Type B pancreatic cell (in vitro differentiated cells): ENCODE measurements around the gene GET3. TPM values are rescaled to one million over a fixed set of nuclear protein-coding genes. Genes with fewer than 3 reads are reported as not detected.
"Not testable (repeated sequence)": the region's sequence is repeated elsewhere in the genome, so short reads cannot be mapped to it uniquely, and the experiment has no call there.

Source experiments
- DNase-seq: peaks from one replicate; pipeline ENCODE4 v3.0.0; 2021; ENCODE audit warnings: mixed read lengths; ENCODE audit not compliant: unreplicated experiment; ENCODE audit errors: extremely low spot score
- H3K27ac Mint-ChIP-seq: 2 replicates; pipeline ENCODE4 v1.8.0; 2021; ENCODE audit warnings: mild to moderate bottlenecking, mixed read lengths
- H3K27me3 Mint-ChIP-seq: 2 replicates; pipeline ENCODE4 v1.8.0; 2021; ENCODE audit warnings: mixed read lengths
- H3K36me3 Mint-ChIP-seq: 2 replicates; pipeline ENCODE4 v1.8.0; 2021; ENCODE audit warnings: mixed read lengths
- H3K4me1 Mint-ChIP-seq: one replicate; pipeline ENCODE4 v1.8.0; 2021; ENCODE audit warnings: mixed read lengths; ENCODE audit not compliant: unreplicated experiment
- H3K4me3 Mint-ChIP-seq: 2 replicates; pipeline ENCODE4 v1.8.0; 2021; ENCODE audit warnings: mild to moderate bottlenecking, mixed read lengths
- H3K9me3 Mint-ChIP-seq: 2 replicates; pipeline ENCODE4 v1.8.0; 2021; ENCODE audit warnings: mixed read lengths
- total RNA-seq: library from RNA; stranded (reverse); gene quantifications from 2 replicates; pipeline ENCODE4 v1.2.1, GENCODE V29; 2021; ENCODE audit warnings: low replicate concordance
- TF ChIP-seq, protein P1 (sequence below): fragments of 200-600 bp; sonication (generic); conservative IDR thresholded peaks from 2 replicates; pipeline ENCODE4 v1.5.0; 2021; ENCODE audit warnings: antibody characterized with exemption, mild to moderate bottlenecking

GET3 gene
- total RNA-seq, 1 donor from 2014 or later = 59.6 TPM

DNA sequence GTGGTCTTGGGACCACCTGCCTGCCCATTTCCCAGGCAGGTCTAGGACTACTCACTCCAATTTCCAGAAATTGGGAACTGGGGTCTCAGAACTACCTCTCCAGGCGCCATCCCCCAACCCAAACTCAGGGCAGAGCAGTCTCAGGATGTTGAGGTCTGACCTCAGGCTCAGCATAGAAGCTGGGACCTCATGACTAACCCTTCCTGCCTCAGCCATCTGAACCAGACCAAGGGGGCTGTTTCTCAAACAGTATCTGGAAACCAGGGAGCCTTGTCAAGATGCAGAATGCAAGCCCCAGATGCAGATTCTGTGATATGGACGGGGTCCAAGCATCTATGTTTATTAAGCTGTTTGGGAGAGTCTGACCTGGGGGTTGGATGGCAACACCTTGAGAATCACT is 42.2 kb upstream of the GET3 start:
- Mint-ChIP-seq H3K4me1 (peaks cover 7% of the 10 kb centered on the region), H3K4me3 (peak overlapping the region; percentile 82), H3K27me3 (no peaks in the 10 kb centered on the region), H3K27ac (no peak overlapping the region), H3K36me3 (peaks cover 4% of the 10 kb centered on the region), H3K9me3 (no peaks in the 10 kb centered on the region)
- DNase-seq = no peak
- TF ChIP-seq, protein P1, sequence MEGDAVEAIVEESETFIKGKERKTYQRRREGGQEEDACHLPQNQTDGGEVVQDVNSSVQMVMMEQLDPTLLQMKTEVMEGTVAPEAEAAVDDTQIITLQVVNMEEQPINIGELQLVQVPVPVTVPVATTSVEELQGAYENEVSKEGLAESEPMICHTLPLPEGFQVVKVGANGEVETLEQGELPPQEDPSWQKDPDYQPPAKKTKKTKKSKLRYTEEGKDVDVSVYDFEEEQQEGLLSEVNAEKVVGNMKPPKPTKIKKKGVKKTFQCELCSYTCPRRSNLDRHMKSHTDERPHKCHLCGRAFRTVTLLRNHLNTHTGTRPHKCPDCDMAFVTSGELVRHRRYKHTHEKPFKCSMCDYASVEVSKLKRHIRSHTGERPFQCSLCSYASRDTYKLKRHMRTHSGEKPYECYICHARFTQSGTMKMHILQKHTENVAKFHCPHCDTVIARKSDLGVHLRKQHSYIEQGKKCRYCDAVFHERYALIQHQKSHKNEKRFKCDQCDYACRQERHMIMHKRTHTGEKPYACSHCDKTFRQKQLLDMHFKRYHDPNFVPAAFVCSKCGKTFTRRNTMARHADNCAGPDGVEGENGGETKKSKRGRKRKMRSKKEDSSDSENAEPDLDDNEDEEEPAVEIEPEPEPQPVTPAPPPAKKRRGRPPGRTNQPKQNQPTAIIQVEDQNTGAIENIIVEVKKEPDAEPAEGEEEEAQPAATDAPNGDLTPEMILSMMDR = no peak

DNA sequence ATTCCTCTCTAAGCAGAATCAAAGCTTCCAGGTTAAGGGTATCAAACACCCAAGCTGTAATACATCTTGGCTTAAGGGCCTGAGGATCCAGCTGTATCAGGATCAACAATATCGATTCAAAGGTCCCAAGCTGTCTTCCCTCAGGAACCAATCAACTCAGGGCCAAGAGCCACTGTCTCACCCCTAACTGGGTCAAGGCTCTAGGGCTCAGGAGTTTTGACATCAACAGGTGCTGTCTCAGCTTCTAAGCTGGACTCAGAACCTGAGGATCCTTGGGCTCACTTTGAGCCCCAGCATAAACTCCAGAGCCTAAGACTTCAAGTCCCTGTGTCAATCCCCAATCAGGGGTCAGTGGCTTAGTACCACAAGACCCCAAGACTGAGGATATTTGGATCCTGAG is 41.8 kb upstream of the GET3 start:
- no peak overlapping the region for H3K27ac Mint-ChIP-seq
- peaks cover 4% of the 10 kb centered on the region for H3K36me3 Mint-ChIP-seq
- H3K9me3 Mint-ChIP-seq = no peaks in the 10 kb centered on the region
- no peaks in the 10 kb centered on the region for H3K27me3 Mint-ChIP-seq
- peak overlapping the region; percentile 82 for H3K4me3 Mint-ChIP-seq
- TF ChIP-seq, protein P1 = no peak
- peaks cover 7% of the 10 kb centered on the region for H3K4me1 Mint-ChIP-seq
- no peak for DNase-seq

- H3K27me3 Mint-ChIP-seq = no peaks in the 10 kb centered on the region
- H3K4me1 Mint-ChIP-seq = peaks cover 7% of the 10 kb centered on the region
- peaks cover 4% of the 10 kb centered on the region for H3K36me3 Mint-ChIP-seq
- H3K4me3 Mint-ChIP-seq = peak overlapping the region; percentile 92
- TF ChIP-seq, protein P1 = no peak
- no peaks in the 10 kb centered on the region for H3K9me3 Mint-ChIP-seq
- H3K27ac Mint-ChIP-seq = no peak overlapping the region
- no peak for DNase-seq
These were observed 41.3 kb upstream of the GET3 start for GRCh38 chr19:12695997-12696365.

- Mint-ChIP-seq H3K4me1 (peaks cover 7% of the 10 kb centered on the region), H3K27me3 (no peaks in the 10 kb centered on the region), H3K36me3 (peaks cover 4% of the 10 kb centered on the region), H3K27ac (peak within 1 kb of the TSS; percentile 95), H3K9me3 (no peaks in the 10 kb centered on the region), H3K4me3 (peak within 1 kb of the TSS; percentile 92)
- TF ChIP-seq, protein P1 = no peak
- DNase-seq = peak; percentile 97
These were observed 40.6 kb upstream of the GET3 start, which contains the start of gene FBXW9 for GRCh38 chr19:12696366-12697335. TSS of gene FBXW9 (minus strand) at chr19:12696631. CDS start at chr19:12696581, 50 bp downstream.

DNA sequence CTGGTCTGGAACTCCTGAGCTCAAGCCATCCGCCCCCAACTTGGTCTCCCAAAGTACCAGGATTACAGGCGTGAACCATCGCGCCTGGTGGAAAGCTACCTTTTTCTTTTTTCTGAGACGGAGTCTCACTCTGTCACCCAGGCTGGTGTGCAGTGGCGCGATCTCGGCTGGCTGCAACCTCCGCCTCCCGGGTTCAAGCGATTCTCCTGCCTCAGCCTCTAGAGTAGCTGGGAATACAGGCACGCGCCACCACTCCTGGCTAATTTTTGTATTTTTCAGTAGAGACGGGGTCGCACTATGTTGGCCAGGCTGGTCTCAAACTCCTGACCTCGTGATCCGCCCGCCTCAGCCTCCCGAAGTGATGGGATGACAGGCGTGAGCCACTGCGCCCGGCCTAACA is 39.9 kb upstream of the GET3 start:
- H3K36me3 Mint-ChIP-seq, H3K27me3 Mint-ChIP-seq: not testable (repeated sequence)

DNA sequence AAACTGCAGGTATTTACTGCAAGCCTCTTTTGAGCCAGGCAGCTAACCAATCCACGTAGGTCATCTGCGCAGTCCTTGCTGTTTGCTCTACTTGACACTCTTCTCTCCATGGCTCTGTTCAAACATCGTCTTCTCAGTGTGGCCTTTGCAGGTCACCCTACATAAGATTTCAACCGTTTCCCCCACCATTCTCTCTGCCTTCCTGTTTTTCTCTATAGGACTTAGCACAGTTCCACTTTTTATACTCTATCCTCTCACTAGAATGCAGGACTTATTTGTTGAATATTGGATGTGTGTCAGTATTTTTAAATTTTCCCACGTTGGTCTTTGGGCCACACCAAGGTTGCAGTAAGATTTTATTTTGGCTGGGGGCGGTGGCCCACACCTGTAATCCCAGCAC is 39.2 kb upstream of the GET3 start:
- Mint-ChIP-seq H3K36me3 (peaks cover 6% of the 10 kb centered on the region), H3K27me3 (no peaks in the 10 kb centered on the region), H3K4me1 (peaks cover 10% of the 10 kb centered on the region), H3K4me3 (peak overlapping the region; percentile 78), H3K27ac (no peak overlapping the region), H3K9me3 (no peaks in the 10 kb centered on the region)
- no peak for DNase-seq
- TF ChIP-seq, protein P1 = no peak

More for the DNA sequence above, 39.9 kb upstream of the GET3 start:
- H3K4me1 Mint-ChIP-seq, H3K27ac Mint-ChIP-seq, H3K9me3 Mint-ChIP-seq, DNase-seq: not testable (repeated sequence)
- H3K4me3 Mint-ChIP-seq = peak overlapping the region; percentile 52
